BJ (cell line): Measurements from ENCODE around the gene RORC. TPM values are rescaled to one million over a fixed set of nuclear protein-coding genes. Genes with fewer than 3 reads are reported as not detected.

Source experiments
- CTCF ChIA-PET: fragments of 350-600 bp; formaldehyde crosslinking; extraction: SDS; loops from one replicate; lab custom pipeline; 2021; ENCODE audit warnings: antibody characterized with exemption, inconsistent platforms; lab: Yijun Ruan, JAX
- POLR2A ChIA-PET: fragments of 300-600 bp; sonication (Branson Sonifier 250); formaldehyde crosslinking; extraction: SDS; loops from one replicate; lab custom pipeline; 2021; ENCODE audit warnings: antibody characterized with exemption; lab: Charles Lee
- DNase-seq: peaks from one replicate; pipeline ENCODE4 v3.0.0-alpha.2; 2011; ENCODE audit warnings: low read depth
- H3K27me3 ChIP-seq: 2 replicates; pipeline ENCODE4 v1.6.0; 2011; ENCODE audit warnings: low read length; ENCODE audit not compliant: control insufficient read depth, insufficient read depth
- H3K36me3 ChIP-seq: 2 replicates; pipeline ENCODE4 v1.5.1; 2011; ENCODE audit warnings: low read length; ENCODE audit not compliant: control insufficient read depth, insufficient read depth
- H3K4me3 ChIP-seq: 2 replicates; pipeline ENCODE4 v1.5.1; 2011; ENCODE audit warnings: low read depth, mild to moderate bottlenecking, control low read depth, low read length
- polyA plus RNA-seq: library from polyadenylated mRNA; depleted of rRNA; stranded (reverse); fragments of >200 nt; gene quantifications from 2 replicates; pipeline ENCODE4 v1.2.3, GENCODE V29; 2011
- TF ChIP-seq, protein P1 (sequence below): IDR thresholded peaks from 2 replicates; pipeline ENCODE4 v1.5.1; 2011; ENCODE audit warnings: low read depth, mild to moderate bottlenecking, control low read depth, inconsistent platforms, low read length, moderate library complexity; ENCODE audit not compliant: insufficient read depth

The RORC gene
- polyA plus RNA-seq, 1 experiment = not detected

DNA sequence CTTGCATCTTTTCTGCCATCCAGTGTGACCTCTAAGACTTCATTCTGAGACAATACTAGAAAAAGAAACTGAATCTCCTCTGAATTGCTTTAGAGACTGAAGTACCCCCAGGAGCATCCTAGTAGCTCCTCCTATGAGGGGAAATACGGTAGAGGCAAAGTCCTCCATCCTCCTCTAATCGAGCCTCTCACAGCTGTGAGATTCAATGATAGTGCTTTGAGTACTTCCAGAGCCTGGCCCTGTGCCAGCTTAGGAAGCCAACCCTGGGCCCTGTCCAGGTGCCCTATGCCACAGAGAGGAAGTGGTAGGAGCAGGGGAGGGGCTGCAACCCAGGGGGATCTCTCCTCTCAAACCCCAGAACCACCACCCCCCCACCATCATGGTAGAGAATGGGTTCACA is 10.7 kb downstream of the RORC start:
- CTCF ChIA-PET = interaction anchor here (1.3 kb wide), 1 partner anchor 16 kb away, joined by 5 read pairs; no protein-coding TSS in a partner anchor

GRCh38 chr1:151819976-151820623 is 11.5 kb downstream of the RORC start:
- ChIA-PET POLR2A (no interaction called here), CTCF (interaction anchor here (1.3 kb wide), 1 partner anchor 16 kb away, joined by 5 read pairs; no protein-coding TSS in a partner anchor)
- no peaks in the 10 kb centered on the region for H3K36me3 ChIP-seq
- H3K4me3 ChIP-seq = no peak overlapping the region
- TF ChIP-seq, protein P1, sequence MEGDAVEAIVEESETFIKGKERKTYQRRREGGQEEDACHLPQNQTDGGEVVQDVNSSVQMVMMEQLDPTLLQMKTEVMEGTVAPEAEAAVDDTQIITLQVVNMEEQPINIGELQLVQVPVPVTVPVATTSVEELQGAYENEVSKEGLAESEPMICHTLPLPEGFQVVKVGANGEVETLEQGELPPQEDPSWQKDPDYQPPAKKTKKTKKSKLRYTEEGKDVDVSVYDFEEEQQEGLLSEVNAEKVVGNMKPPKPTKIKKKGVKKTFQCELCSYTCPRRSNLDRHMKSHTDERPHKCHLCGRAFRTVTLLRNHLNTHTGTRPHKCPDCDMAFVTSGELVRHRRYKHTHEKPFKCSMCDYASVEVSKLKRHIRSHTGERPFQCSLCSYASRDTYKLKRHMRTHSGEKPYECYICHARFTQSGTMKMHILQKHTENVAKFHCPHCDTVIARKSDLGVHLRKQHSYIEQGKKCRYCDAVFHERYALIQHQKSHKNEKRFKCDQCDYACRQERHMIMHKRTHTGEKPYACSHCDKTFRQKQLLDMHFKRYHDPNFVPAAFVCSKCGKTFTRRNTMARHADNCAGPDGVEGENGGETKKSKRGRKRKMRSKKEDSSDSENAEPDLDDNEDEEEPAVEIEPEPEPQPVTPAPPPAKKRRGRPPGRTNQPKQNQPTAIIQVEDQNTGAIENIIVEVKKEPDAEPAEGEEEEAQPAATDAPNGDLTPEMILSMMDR = no peak
- H3K27me3 ChIP-seq = peaks cover 28% of the 10 kb centered on the region
- no peak for DNase-seq

More for the DNA sequence above, 10.7 kb downstream of the RORC start:
- POLR2A ChIA-PET = no interaction called here
- no peak for DNase-seq
- H3K36me3 ChIP-seq = no peaks in the 10 kb centered on the region
- TF ChIP-seq, protein P1 = no peak
- no peak overlapping the region for H3K4me3 ChIP-seq
- H3K27me3 ChIP-seq = peaks cover 30% of the 10 kb centered on the region

DNA sequence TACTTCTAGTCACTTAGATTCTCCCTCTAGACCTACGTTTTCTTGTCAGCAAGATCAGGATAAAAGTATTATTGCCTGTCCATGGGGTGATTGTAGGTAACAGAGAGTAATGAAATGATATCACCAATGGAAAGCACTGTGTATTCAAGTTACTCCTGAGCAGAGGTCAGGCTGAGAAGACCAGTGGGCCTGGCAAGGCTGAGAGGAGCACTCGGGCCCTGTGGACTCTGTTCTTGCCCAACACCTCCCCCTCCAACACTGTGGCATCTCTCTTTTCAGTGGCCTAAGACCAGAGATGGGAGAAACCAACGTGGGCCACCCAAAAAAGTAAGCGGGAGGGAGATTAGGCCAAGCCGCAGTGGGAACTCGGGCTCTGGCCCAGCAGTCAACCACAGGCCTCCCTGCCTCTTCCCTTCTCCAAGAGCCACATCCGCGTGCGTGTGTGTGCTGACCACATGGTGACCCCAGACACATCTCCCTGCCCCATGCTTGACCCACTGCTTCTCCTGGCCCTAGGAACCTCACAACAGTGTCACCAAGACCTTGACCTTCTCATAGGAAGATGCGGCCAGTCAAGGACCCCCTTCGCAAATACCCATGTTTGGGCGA is 12.3 kb downstream of the RORC start:
- H3K36me3 ChIP-seq = no peaks in the 10 kb centered on the region
- no peak for DNase-seq
- TF ChIP-seq, protein P1 = no peak
- ChIA-PET CTCF (no interaction called here), POLR2A (no interaction called here)
- no peak overlapping the region for H3K4me3 ChIP-seq
- peaks cover 24% of the 10 kb centered on the region for H3K27me3 ChIP-seq

DNA sequence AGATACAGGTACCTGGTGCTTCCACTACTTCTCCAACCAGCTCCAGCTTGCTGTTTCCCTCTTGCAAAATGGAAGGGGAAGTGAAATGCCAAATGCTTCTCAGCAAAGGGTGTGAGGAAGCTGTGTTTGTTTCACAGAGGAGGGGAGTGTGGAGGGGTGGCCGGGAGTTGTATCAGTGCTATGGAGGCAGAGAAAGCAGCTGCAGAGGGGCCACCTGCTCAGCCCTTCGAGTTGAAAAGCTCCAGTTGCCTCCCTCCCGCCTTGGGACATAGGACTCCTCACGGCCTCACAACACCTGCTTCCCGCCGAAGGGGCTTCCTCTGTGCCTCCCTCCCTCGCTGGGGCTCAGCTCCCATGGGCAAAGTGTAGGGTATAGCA is 14.3 kb downstream of the RORC start:
- ChIA-PET CTCF (interaction anchor here (1.0 kb wide), 1 partner anchor 119 kb away, joined by 3 read pairs; no protein-coding TSS in a partner anchor), POLR2A (no interaction called here)
- H3K36me3 ChIP-seq = no peaks in the 10 kb centered on the region
- TF ChIP-seq, protein P1 = no peak
- no peak for DNase-seq
- H3K27me3 ChIP-seq = peaks cover 28% of the 10 kb centered on the region
- H3K4me3 ChIP-seq = no peak overlapping the region

DNA sequence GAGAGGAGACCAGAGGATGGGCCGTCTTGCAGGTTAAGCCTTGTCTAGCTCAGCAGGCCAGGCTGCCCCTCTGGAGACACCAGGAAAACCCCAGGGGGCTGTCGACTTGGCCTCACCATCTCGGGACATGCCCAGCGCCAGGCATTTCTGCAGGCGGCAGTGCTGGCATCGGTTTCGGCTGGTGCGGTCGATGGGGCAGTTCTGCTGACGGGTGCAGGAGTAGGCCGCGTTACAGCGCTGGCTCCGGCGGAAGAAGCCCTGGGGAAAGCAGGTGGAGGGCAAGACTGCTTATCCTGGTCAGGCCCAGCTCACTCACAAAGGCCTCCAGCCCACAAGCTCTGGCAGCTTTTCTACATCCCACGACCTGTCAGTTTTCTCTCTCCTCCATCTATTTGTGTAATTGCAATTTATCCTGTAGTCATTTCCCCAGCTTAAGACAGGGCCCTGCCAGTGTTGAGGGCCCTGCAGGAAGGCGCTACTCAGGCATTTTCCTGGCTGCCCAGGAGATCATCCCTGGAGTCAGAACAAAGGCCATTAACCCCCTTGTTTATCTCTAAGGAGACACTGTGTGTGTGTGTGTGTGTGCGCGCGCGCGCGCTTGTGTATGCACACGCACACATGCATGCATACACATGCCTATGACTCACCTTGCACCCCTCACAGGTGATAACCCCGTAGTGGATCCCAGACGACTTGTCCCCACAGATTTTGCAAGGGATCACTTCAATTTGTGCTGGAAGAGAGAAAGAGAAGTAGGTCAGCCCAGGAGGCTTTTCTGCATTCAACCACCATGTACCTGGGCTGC is 14.9 kb downstream of the RORC start:
- no peak overlapping the region for H3K4me3 ChIP-seq
- peaks cover 28% of the 10 kb centered on the region for H3K27me3 ChIP-seq
- no peaks in the 10 kb centered on the region for H3K36me3 ChIP-seq
- DNase-seq = no peak
- POLR2A ChIA-PET = no interaction called here
- TF ChIP-seq, protein P1 = no peak
- CTCF ChIA-PET = interaction anchor here (1.0 kb wide), 1 partner anchor 118 kb away, joined by 3 read pairs; no protein-coding TSS in a partner anchor
